ENCODE results near the gene KDM7A.
"Not testable (repeated sequence)": the region's sequence is repeated elsewhere in the genome, so short reads cannot be mapped to it uniquely, and the experiment has no call there.

KDM7A gene

DNA sequence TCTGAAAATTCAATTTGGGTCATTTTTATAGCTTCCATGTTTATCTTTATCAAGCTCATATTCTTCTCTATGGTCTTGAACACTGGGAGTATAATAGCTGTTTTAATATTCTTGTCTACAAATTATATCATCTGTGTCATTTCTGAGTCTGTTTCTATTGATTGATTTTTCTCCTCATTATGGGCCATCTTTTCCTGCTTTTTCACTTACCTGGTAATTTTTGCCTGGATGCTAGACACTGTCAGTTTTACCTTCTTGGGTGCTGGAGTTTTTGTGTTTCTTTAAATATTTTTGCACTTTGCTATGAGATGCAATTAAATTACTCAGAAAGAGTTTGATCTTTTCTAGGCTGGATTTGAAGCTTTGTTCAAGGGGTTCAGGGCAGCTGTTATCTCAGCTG, 26.8 kb upstream of the KDM7A start:
- Histone ChIP-seq H3K27me3 (no peaks in the 10 kb centered on the region), H3K9me3 (no peaks in the 10 kb centered on the region), H3K4me1 (no peaks in the 10 kb centered on the region; the same call in 1 of the 2 replicates), H3K36me3 (no peaks in the 10 kb centered on the region), H3K4me3 (ENCODE audit: low read depth, low read length) (no peak overlapping the region)
- no peak for DNase-seq
- TF ChIP-seq, protein P1, sequence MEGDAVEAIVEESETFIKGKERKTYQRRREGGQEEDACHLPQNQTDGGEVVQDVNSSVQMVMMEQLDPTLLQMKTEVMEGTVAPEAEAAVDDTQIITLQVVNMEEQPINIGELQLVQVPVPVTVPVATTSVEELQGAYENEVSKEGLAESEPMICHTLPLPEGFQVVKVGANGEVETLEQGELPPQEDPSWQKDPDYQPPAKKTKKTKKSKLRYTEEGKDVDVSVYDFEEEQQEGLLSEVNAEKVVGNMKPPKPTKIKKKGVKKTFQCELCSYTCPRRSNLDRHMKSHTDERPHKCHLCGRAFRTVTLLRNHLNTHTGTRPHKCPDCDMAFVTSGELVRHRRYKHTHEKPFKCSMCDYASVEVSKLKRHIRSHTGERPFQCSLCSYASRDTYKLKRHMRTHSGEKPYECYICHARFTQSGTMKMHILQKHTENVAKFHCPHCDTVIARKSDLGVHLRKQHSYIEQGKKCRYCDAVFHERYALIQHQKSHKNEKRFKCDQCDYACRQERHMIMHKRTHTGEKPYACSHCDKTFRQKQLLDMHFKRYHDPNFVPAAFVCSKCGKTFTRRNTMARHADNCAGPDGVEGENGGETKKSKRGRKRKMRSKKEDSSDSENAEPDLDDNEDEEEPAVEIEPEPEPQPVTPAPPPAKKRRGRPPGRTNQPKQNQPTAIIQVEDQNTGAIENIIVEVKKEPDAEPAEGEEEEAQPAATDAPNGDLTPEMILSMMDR (IDR thresholded peaks at IDR 0.05; ENCODE audit: low read depth, low read length): no peak

DNA sequence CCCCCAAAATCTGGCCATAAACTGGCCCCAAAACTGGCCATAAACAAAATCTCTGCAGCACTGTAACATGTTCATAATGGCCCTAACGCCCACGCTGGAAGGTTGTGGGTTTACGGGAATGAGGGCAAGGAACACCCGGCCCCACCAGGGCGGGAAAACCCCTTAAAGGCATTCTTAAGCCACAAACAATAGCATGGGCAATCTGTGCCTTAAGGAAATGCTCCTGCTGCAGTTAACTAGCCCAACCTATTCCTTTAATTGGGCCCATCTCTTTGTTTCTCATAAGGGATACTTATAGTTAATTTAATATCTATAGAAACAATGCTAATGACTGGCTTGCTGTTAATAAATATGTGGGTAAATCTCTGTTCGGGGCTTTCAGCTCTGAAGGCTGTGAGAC, 26.2 kb upstream of the KDM7A start:
- H3K9me3 ChIP-seq; H3K27me3 ChIP-seq; H3K4me3 ChIP-seq (ENCODE audit: low read depth, low read length); H3K4me1 ChIP-seq; H3K36me3 ChIP-seq; DNase-seq: not testable (repeated sequence)

DNA sequence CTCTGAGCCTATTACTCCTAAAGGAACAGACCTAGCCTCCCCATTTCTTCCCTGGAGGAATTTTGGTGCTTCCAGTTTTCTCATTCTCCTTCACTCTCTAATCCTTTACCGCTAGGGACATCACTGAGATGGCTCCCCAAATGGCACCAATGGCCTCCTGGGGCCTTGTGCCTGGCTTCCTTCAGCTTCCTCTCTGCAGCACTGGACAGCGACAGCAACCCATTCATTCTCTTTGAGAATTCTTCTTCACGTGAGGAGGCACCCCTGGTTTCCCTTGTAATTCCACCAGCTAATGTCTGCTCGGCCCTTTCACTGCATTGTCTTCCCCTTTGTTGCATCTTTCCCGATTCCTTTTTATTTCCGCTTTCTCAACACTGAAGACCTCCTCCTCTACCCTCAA, 24.6 kb upstream of the KDM7A start:
- Histone ChIP-seq H3K36me3 (no peaks in the 10 kb centered on the region), H3K27me3 (no peaks in the 10 kb centered on the region), H3K4me3 (ENCODE audit: low read depth, low read length) (no peak overlapping the region), H3K4me1 (no peaks in the 10 kb centered on the region; the same call in 1 of the 2 replicates), H3K9me3 (no peaks in the 10 kb centered on the region)
- no peak for DNase-seq
- TF ChIP-seq, protein P1 (IDR thresholded peaks at IDR 0.05; ENCODE audit: low read depth, low read length): no peak

DNA sequence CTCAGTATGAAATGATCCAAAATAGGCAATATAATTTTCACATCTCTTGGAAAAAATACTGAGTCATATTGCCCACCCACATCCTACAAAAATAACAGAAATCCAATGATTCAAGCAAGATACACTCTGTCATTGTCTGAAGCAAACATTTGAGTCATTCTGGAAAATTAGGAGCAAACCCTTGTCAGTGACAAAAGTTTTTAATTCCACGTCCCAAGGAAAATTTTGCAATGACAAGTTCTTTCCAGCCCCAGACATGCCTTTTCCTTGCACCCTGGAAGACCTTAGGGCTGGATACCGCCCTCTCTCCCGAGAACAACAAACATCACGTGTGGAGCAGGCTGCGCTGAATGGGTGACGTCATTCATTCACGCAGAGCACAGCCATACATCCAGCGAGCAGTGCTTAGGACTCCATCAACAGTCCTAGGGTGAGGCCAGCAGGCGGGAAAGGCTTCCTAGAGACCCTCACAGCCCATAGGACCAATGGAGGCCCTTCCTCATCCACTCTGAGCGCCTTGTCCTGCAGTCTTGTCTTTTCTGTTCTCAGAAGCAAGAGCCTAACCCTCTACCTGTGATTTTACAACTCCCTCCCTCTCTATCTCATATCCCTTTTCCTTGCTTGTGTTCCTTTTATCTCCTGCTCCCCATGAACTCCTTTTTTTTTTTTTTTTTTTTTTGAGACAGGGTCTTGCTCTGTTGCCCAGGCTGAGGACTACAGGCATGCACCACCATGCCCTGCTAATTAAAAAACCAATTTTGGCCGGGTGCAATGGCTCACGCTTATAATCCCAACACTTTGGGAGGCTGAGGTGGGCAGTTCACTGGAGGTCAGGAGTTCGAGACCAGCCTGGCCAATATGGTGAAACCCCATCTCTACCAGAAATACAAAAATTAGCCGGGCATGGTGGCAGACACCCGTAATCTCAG, 23.5 kb upstream of the KDM7A start:
- Histone ChIP-seq H3K4me1 (no peaks in the 10 kb centered on the region; the same call in 1 of the 2 replicates), H3K27me3 (no peaks in the 10 kb centered on the region), H3K36me3 (no peaks in the 10 kb centered on the region), H3K9me3 (no peaks in the 10 kb centered on the region), H3K4me3 (ENCODE audit: low read depth, low read length) (0 out of 2 replicates have a peak overlapping the region, but pooled peaks have one; percentile 3)
- peak; percentile 57 for DNase-seq
- TF ChIP-seq, protein P1 (IDR thresholded peaks at IDR 0.05; ENCODE audit: low read depth, low read length): no peak

DNA sequence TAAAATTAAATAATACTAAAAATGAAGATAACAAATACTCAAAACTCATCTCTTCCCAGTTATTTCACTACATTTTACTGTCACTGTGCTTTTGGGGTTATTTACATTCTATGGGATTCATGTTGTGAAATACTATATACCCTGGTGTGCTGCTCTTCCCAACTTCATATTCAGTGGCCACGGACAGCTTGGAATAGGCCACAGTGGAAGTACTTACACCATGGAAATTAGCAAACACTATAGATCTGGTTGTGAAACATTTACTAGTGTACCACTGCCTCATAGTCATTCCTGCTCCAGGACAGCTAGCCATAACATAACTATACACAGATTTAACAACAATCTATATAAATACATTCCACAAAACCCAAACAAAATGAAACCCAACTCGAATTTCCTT, 21.2 kb upstream of the KDM7A start:
- Histone ChIP-seq H3K27me3 (no peaks in the 10 kb centered on the region), H3K4me3 (ENCODE audit: low read depth, low read length) (no peak overlapping the region), H3K4me1 (no peaks in the 10 kb centered on the region; the same call in 1 of the 2 replicates), H3K36me3 (no peaks in the 10 kb centered on the region), H3K9me3 (no peaks in the 10 kb centered on the region; the same call in 1 of the 2 replicates)
- TF ChIP-seq, protein P1 (IDR thresholded peaks at IDR 0.05; ENCODE audit: low read depth, low read length): no peak
- no peak for DNase-seq

DNA sequence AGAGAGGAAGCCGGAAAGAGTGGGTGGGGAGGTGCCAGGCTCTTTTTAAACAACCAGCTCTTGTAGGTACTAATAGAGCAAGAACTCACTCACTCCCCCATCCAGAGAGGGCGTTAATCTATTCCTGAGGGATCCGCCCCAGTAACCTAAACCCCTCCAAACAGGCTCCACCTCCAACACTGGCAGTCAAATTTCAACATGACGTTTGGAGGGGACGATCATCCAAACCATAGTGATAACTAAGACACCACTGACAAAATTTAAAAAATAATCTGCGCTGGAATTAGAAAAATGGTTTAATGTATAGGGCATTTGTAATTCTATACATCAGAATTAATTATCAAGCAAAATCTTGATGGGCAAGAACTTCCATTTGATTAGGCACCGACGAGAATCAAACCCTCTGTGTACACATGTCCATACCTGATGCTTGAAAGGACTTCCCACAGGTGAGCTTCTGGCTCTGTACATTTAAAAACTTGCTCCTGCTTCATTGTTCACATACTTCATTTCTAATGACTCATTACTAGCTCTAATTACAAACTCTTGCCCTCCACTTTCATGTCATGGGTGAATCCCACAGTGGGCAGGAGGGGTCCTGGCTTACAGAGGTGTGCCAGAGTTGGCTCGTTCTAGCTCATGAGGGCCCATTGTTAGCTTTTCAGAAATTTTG, 20.6 kb upstream of the KDM7A start:
- Histone ChIP-seq H3K9me3 (no peaks in the 10 kb centered on the region; the same call in 1 of the 2 replicates), H3K27me3 (no peaks in the 10 kb centered on the region; the same call in 1 of the 2 replicates), H3K4me1 (no peaks in the 10 kb centered on the region; the same call in 1 of the 2 replicates), H3K36me3 (no peaks in the 10 kb centered on the region), H3K4me3 (ENCODE audit: low read depth, low read length) (no peak overlapping the region)
- TF ChIP-seq, protein P1 (IDR thresholded peaks at IDR 0.05; ENCODE audit: low read depth, low read length): no peak
- DNase-seq: no peak

Data from BE2C (cell line).